Keratinocyte (primary cell): Measurements from ENCODE around the gene IRGC. TPM values are rescaled to one million over a fixed set of nuclear protein-coding genes. Genes with fewer than 3 reads are reported as not detected.

Experiments
- DNase-seq: peaks from one replicate; pipeline ENCODE4 v3.0.0-alpha.2; 2011; ENCODE audit warnings: low read depth, missing footprints, low spot score
- FAIRE-seq: peaks from 2 replicates; lab custom pipeline; 2011; peaks lifted over from hg19 to GRCh38; lab: Jason Lieb, UNC
- H2AFZ ChIP-seq: 2 replicates; pipeline ENCODE4 v1.6.0; 2012; ENCODE audit warnings: low read length, control low read depth, inconsistent platforms; ENCODE audit not compliant: control insufficient read depth
- H3K27ac ChIP-seq: 2 replicates; pipeline ENCODE4 v1.5.1; 2011; ENCODE audit warnings: low read length; ENCODE audit not compliant: control insufficient read depth, insufficient read depth
- H3K27me3 ChIP-seq: 3 replicates; pipeline ENCODE4 v1.6.0; 2011; ENCODE audit warnings: low read length; ENCODE audit not compliant: control insufficient read depth, insufficient read depth; ENCODE audit errors: extremely low read depth
- H3K36me3 ChIP-seq, 2 experiments: 2 replicates in 1 of 2; 3 replicates in 1 of 2; pipeline ENCODE4 v1.5.1; 2011; ENCODE audit warnings: low read length in 2 of 2, mild to moderate bottlenecking in 1 of 2; ENCODE audit not compliant: control insufficient read depth in 2 of 2, insufficient read depth in 2 of 2; ENCODE audit errors: extremely low read depth in 1 of 2
- H3K4me1 ChIP-seq: 3 replicates; pipeline ENCODE4 v1.5.1; 2011; ENCODE audit warnings: low read length; ENCODE audit not compliant: control insufficient read depth, insufficient read depth; ENCODE audit errors: extremely low read depth
- H3K4me2 ChIP-seq: 3 replicates; pipeline ENCODE4 v1.6.0; 2011; ENCODE audit warnings: low read depth, low read length; ENCODE audit not compliant: control insufficient read depth, insufficient read depth; ENCODE audit errors: extremely low read depth
- H3K4me3 ChIP-seq, 3 experiments: fragments of 200-600 bp in 1 of 3; sonication (generic) in 1 of 3; 2 replicates in 2 of 3; 3 replicates in 1 of 3; pipeline ENCODE4 v1.5.1; 2011 to 2016; ENCODE audit warnings: low read length in 3 of 3, mild to moderate bottlenecking in 3 of 3, control low read depth in 2 of 3, inconsistent platforms in 1 of 3, low read depth in 1 of 3, mixed read lengths in 1 of 3, mixed run types in 1 of 3, moderate library complexity in 1 of 3; ENCODE audit not compliant: control insufficient read depth in 2 of 3, insufficient read depth in 2 of 3; ENCODE audit errors: extremely low read depth in 1 of 3
- H3K79me2 ChIP-seq: 2 replicates; pipeline ENCODE4 v1.6.0; 2012; ENCODE audit warnings: low read length; ENCODE audit not compliant: control insufficient read depth, insufficient read depth
- H3K9ac ChIP-seq: 3 replicates; pipeline ENCODE4 v1.6.0; 2011; ENCODE audit warnings: low read length; ENCODE audit not compliant: control insufficient read depth, insufficient read depth; ENCODE audit errors: extremely low read depth
- H3K9me1 ChIP-seq: 3 replicates; pipeline ENCODE4 v1.6.0; 2011; ENCODE audit warnings: low read length; ENCODE audit not compliant: control insufficient read depth, insufficient read depth; ENCODE audit errors: extremely low read depth
- H3K9me3 ChIP-seq: 2 replicates; pipeline ENCODE4 v1.5.1; 2012; ENCODE audit warnings: low read depth, low read length; ENCODE audit not compliant: control insufficient read depth
- H4K20me1 ChIP-seq: 3 replicates; pipeline ENCODE4 v1.6.0; 2011; ENCODE audit warnings: low read length; ENCODE audit not compliant: control insufficient read depth, insufficient read depth; ENCODE audit errors: extremely low read depth
- EZH2 ChIP-seq: IDR thresholded peaks from one replicate; pipeline ENCODE4 v1.6.1; 2012; ENCODE audit warnings: inconsistent platforms, mild to moderate bottlenecking, low read length, moderate library complexity
- dilution Hi-C: fragments of 300-500 bp; cut with MboI; formaldehyde crosslinking; loops from one replicate; pipeline ENCODE4 v1.7.0; 2020; ENCODE audit warnings: low sequenced_read_pairs; ENCODE audit not compliant: extremely low pct_ligation_motif_present
- polyA plus RNA-seq, 5 experiments: library from polyadenylated mRNA; depleted of rRNA in 3 of 5; stranded (reverse) in 3 of 5; stranded (forward) in 1 of 5; unstranded in 1 of 5; fragments of >200 nt; gene quantifications; 1 replicate in 1 of 5; 2 replicates in 3 of 5; 3 replicates in 1 of 5; pipeline versions ENCODE4 v1.2.1 to v1.2.3, GENCODE V29; 2011 to 2012; ENCODE audit warnings: missing spikeins in 2 of 5, low read depth in 1 of 5, low replicate concordance in 1 of 5
- TF ChIP-seq, protein P1 (sequence below), 3 experiments: IDR thresholded peaks in 1 of 3; conservative IDR thresholded peaks in 1 of 3; optimal IDR thresholded peaks in 1 of 3; 2 replicates in 2 of 3; 3 replicates in 1 of 3; pipeline versions ENCODE3 to v1.5.1; 2011; ENCODE audit warnings: low read length in 3 of 3, mild to moderate bottlenecking in 3 of 3, moderate library complexity in 2 of 3, control low read depth in 1 of 3, inconsistent platforms in 1 of 3; ENCODE audit not compliant: insufficient read depth in 2 of 3; ENCODE audit errors: extremely low read depth in 1 of 3

The IRGC gene
- polyA plus RNA-seq, 1 donor (not counting 4 experiments of a cell fraction or from before 2014, with no cell fraction given) = not detected

DNA sequence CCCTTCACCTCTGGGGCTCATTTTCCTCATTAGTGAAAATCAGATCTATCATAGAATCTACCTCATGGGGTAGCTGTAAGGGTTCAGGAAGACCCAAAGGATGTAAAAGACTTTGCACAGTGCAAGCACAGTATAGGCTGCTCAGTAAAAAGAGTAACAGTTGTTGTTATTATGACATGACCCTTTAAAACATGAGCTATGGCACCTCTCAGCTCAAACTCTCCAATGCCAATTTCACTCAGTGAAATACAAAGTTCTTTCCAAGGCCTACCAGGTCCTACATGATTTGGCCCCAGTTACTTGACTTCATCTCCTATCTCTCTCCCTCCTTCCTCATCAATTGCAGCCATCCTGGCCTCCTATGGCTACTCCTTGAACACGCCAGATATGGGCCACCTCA is 34.0 kb downstream of the IRGC start:
- FAIRE-seq (no peak), DNase-seq (no peak)
- Histone ChIP-seq H3K79me2 (peaks cover 21% of the 10 kb centered on the region), H2AFZ (no peak overlapping the region), H3K9ac (no peak overlapping the region), H4K20me1 (no peaks in the 10 kb centered on the region), H3K4me2 (no peak overlapping the region), H3K9me3 (no peaks in the 10 kb centered on the region), H3K9me1 (no peaks in the 10 kb centered on the region), H3K4me3 (no peak overlapping the region), H3K27ac (no peak overlapping the region), H3K27me3 (no peaks in the 10 kb centered on the region), H3K36me3 (peaks cover 17 to 47% of the 10 kb centered on the region in 2 experiments), H3K4me1 (peaks cover 25% of the 10 kb centered on the region)
- dilution Hi-C loops = no loop called here
- no peak for TF ChIP-seq EZH2
- TF ChIP-seq, protein P1, sequence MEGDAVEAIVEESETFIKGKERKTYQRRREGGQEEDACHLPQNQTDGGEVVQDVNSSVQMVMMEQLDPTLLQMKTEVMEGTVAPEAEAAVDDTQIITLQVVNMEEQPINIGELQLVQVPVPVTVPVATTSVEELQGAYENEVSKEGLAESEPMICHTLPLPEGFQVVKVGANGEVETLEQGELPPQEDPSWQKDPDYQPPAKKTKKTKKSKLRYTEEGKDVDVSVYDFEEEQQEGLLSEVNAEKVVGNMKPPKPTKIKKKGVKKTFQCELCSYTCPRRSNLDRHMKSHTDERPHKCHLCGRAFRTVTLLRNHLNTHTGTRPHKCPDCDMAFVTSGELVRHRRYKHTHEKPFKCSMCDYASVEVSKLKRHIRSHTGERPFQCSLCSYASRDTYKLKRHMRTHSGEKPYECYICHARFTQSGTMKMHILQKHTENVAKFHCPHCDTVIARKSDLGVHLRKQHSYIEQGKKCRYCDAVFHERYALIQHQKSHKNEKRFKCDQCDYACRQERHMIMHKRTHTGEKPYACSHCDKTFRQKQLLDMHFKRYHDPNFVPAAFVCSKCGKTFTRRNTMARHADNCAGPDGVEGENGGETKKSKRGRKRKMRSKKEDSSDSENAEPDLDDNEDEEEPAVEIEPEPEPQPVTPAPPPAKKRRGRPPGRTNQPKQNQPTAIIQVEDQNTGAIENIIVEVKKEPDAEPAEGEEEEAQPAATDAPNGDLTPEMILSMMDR (optimal IDR thresholded peaks at IDR 0.05 in 1 of 3, IDR thresholded peaks at IDR 0.05 in 1 of 3, conservative IDR thresholded peaks at IDR 0.05 in 1 of 3; ENCODE audit: extremely low read depth in 1 of 3, insufficient read depth in 2 of 3, low read length in 3 of 3) = no peak

DNA sequence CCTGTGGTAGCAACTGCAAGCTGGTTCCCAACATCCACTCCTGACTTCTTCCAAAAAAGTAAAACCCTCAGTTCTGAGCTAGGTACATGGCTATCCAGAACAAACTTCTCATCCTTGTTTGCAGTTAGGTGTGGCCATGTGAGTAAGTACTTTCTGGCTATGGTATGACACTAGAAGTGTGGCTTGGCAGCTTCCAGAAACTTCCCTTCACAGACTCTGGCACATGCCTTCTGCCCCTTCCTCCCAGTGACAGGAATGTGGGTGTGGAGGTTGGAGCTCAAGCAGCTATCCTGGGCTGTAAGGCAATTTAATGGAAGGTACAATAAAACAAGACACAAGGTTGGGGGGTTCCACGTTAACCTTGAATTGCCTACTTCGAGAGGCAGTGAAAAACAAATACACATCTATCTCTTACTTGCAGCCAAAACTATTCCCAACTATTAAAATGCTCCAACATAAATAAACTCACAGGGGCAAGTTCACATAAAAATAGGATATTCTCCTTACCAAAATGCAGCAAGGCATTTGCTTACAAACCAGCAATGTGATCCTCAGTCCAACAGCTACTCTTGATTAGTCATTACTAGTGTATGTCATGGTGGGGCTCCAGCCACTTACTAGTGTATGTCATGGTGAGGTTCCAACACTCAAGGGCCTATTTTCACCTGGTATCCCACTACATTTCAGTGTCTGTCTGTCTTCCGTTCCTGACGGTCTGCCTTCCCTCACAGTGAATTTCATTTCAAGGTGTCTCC is 35.8 kb downstream of the IRGC start:
- DNase-seq = no peak
- peaks cover 39% of the 10 kb centered on the region for H3K4me1 ChIP-seq
- H3K4me2 ChIP-seq = peak overlapping the region; percentile 23
- H3K36me3 ChIP-seq = peaks cover 16 to 40% of the 10 kb centered on the region in 2 experiments
- H3K9me3 ChIP-seq = no peaks in the 10 kb centered on the region
- dilution Hi-C loops = no loop called here
- H3K27me3 ChIP-seq = no peaks in the 10 kb centered on the region
- peaks cover 23% of the 10 kb centered on the region for H3K79me2 ChIP-seq
- no peak overlapping the region for H2AFZ ChIP-seq
- no peak overlapping the region for H3K4me3 ChIP-seq
- no peaks in the 10 kb centered on the region for H3K9me1 ChIP-seq
- H3K9ac ChIP-seq = no peak overlapping the region
- peak overlapping the region; percentile 100 for H3K27ac ChIP-seq
- peak; percentile 61 for FAIRE-seq
- TF ChIP-seq, protein P1 (optimal IDR thresholded peaks at IDR 0.05 in 1 of 3, IDR thresholded peaks at IDR 0.05 in 1 of 3, conservative IDR thresholded peaks at IDR 0.05 in 1 of 3; ENCODE audit: extremely low read depth in 1 of 3, insufficient read depth in 2 of 3, low read length in 3 of 3) = no peak
- no peak for TF ChIP-seq EZH2
- no peaks in the 10 kb centered on the region for H4K20me1 ChIP-seq
